SIG-M5 treated with dmso at 0.1 percent for 504 hours (cell line): ENCODE measurements around the gene PTPRD.
"Not testable (repeated sequence)": the region's sequence is repeated elsewhere in the genome, so short reads cannot be mapped to it uniquely, and the experiment has no call there.

Experiments
- DNase-seq: peaks from one replicate; lab custom pipeline; 2025; ENCODE audit not compliant: unreplicated experiment; lab: John Stamatoyannopoulos, UW

Gene PTPRD

GRCh38 chr9:8709731-8710130 lies 1903.1 kb downstream of the PTPRD start:
- DNase-seq: no peak

GRCh38 chr9:8708728-8709127 lies 1904.1 kb downstream of the PTPRD start:
- DNase-seq: no peak

- DNase-seq: no peak
Observed at GRCh38 chr9:8706998-8707397, 1905.8 kb downstream of the PTPRD start.

- no peak for DNase-seq
Observed at GRCh38 chr9:8706531-8706930, 1906.3 kb downstream of the PTPRD start.

GRCh38 chr9:8705861-8706260 lies 1906.9 kb downstream of the PTPRD start:
- DNase-seq: no peak

- no peak for DNase-seq
Observed at GRCh38 chr9:8703904-8704303, 1908.9 kb downstream of the PTPRD start.

- no peak for DNase-seq
Observed at GRCh38 chr9:8701904-8702303, 1910.9 kb downstream of the PTPRD start.

GRCh38 chr9:8697565-8697964 lies 1915.2 kb downstream of the PTPRD start:
- not testable (repeated sequence) for DNase-seq

- DNase-seq: no peak
Observed at GRCh38 chr9:8696516-8696915, 1916.3 kb downstream of the PTPRD start.

GRCh38 chr9:8694983-8695588 lies 1917.7 kb downstream of the PTPRD start:
- no peak for DNase-seq

- DNase-seq: no peak
Observed at GRCh38 chr9:8693464-8693863, 1919.3 kb downstream of the PTPRD start.

GRCh38 chr9:8686516-8686915 lies 1926.3 kb downstream of the PTPRD start:
- DNase-seq: no peak

GRCh38 chr9:8685825-8686224 lies 1927.0 kb downstream of the PTPRD start:
- DNase-seq: no peak

- no peak for DNase-seq
Observed at GRCh38 chr9:8684978-8685708, 1927.7 kb downstream of the PTPRD start.

GRCh38 chr9:8683496-8683895 lies 1929.3 kb downstream of the PTPRD start:
- no peak for DNase-seq

GRCh38 chr9:8680658-8681057 lies 1932.1 kb downstream of the PTPRD start:
- DNase-seq: no peak

GRCh38 chr9:8680157-8680556 lies 1932.6 kb downstream of the PTPRD start:
- DNase-seq: no peak

- no peak for DNase-seq
Observed at GRCh38 chr9:8679371-8679822, 1933.4 kb downstream of the PTPRD start.

GRCh38 chr9:8677741-8678140 lies 1935.1 kb downstream of the PTPRD start:
- DNase-seq: no peak

GRCh38 chr9:8674536-8674935 lies 1938.3 kb downstream of the PTPRD start:
- DNase-seq: no peak

- no peak for DNase-seq
Observed at GRCh38 chr9:8673830-8674229, 1939.0 kb downstream of the PTPRD start.

- DNase-seq: no peak
Observed at GRCh38 chr9:8670751-8671150, 1942.1 kb downstream of the PTPRD start.

- DNase-seq: no peak
Observed at GRCh38 chr9:8668751-8669150, 1944.1 kb downstream of the PTPRD start.
